Activated CD4-positive, alpha-beta T cell treated with anti-CD3 and anti-CD28 coated beads for 48 hours (primary cell): Measurements from ENCODE around the gene RALGAPA2.
A peak's percentile ranks its signal among the peaks of the same experiment; 100 is the strongest.

Source experiments
- DNase-seq: peaks from one replicate; pipeline ENCODE4 v3.0.0-alpha.2; 2020

RALGAPA2 gene

DNA sequence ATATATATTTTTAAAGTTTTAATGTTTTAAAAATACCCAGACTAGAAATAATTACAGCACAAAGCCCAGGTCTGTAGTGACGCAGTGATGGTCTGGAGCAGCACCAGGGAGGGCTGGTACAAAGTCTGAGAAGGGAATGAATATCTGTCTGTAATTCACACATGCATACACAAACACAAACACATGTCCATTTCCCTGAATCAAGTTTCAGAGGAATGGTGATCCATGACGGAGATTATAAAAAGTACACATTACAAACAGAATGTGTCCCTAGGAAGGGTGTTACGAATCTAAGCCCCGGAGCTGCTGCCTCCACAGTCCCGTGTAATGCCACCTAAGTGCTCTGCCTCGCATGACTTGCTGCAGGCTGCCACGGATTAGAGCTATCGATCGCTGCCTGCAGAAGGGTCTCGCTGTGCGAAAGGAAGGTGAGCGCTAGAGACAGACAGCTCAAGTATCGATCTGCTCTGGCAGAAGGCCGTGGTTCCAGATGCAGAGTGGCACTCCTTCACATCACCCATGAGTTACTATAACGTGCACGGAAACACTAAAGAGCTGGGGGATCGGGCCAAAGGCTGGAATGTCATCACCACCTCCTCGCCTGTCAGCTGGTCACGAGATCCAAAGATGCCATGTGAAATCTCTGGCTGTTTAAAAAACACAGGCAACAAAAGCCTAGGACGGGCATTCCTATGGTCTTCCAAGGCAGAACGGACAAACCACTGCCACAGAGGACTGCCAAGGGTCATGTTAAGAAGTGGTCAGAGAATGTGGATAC, 257.4 kb downstream of the RALGAPA2 start:
- DNase-seq = no peak

DNA sequence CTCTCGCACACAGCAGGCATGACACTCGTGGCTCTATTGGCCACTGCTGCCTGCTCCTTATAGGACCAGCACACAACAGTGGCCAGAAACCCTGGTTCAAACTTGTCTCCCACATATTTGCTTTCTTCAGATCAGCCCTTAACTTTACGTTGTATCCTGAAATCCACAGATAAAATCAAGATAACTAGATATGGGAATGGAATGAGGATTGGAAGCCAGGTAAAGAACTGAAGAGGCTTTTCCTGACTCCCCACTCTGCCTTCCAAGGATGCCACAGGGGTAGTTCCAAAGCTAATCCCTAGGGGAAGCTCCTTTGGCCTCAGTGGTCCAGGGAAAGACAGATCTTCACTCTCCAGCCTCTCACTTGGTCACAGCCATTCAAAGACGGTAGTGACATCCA, 258.1 kb downstream of the RALGAPA2 start:
- DNase-seq = no peak

DNA sequence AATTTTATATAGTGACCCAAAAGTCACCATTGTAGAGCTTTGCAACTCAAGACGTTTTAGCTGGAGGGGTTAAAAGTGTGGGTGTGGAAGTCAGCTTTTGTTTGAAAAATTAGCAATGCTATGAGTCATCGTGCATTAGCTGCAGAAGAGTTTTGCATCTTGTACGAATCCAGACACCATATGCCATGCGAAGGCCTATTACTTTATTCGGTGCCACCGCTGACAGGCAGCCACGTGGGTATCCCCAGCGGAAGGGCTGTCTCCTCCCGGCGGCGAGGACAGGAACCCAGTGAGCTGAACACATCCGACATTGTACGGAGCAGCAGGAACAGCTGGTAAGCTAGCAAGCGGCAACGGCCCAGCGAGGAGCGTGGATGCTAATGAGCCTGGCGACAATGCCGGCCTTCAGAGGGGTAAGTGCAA, 260.2 kb downstream of the RALGAPA2 start:
- DNase-seq = peak; percentile 82

DNA sequence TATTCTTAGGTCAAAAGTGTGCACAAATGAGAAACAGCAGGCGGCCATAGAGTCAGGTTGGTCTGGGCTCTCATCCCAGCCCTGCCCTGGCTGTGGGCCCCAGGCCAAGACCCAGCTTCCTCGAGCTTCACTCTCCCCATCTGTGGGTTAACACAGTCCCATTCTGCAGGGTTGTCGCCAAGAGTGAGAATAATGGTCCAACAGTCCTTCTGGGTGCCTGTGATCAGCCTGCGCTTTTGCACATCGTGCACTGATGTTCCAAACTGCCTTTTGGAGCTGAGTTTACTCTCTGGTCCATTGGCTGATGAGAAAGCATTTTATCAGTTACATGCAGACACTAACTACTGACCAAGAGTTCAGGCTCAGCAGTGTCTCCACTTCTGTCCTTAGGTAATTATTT, 261.9 kb downstream of the RALGAPA2 start:
- DNase-seq = no peak

DNA sequence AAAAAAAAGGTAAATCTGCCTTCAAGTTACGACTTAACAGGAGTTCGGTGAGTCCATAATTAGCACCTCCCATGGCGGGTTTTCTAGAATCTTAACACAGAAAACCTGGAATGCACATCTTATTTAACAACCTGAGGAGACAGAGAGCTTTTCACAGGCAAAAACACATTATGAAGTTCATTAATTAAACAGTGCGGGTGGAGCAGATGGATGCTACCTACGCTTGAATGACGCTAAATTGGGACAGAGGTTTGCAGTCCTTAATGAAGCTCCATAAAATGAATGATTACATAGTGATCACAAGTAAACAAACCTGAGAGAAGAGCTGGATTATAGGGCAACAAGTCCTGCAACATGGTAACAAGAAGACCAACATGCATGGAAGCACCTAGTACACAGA, 263.6 kb downstream of the RALGAPA2 start:
- DNase-seq = no peak

DNA sequence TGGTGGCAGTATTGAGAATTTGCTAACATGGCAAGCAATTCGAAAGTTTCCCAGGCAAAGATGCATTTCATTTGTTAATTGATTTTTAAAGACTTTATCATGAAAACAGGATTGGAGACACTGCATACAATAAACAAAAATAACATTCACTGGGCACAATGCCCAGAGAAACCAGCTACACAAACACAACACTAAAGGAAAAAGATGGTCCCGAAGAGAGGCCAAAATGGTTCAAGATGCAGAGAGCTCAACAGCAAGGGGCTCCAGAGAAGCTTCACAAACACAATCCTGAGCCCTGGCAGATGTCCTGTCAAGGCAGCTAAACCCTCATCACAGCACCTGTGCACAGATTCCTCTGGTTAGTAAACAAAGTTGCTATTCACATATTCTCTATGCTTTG, 265.2 kb downstream of the RALGAPA2 start:
- no peak for DNase-seq

DNA sequence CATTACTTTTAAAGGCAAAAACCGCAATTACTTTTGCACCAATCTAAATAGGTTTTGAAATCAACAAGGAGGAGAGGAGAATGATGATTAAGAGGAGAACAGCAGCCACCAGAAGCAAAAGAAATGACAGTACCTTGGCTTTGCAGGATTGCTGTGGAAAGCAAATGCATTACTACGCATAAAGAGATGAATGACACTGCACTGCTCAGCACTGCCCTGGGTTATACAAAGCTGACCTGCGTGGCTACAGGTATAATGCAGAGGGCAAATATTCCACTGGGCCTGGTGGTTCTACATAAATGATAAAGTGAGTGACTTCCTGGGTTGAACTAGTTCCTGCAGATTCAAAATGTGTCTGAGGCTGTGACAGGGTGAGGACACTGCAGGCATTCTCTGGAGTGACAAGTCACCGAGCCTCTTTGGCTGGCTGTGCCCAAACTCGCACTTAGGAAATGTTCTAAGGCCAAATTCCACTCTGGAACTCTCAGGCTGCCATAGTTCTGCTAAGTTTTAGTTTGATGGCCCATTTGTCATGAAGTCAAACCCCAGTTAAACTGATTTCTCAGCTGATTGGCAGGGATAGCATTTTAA, 265.9 kb downstream of the RALGAPA2 start:
- no peak for DNase-seq

DNA sequence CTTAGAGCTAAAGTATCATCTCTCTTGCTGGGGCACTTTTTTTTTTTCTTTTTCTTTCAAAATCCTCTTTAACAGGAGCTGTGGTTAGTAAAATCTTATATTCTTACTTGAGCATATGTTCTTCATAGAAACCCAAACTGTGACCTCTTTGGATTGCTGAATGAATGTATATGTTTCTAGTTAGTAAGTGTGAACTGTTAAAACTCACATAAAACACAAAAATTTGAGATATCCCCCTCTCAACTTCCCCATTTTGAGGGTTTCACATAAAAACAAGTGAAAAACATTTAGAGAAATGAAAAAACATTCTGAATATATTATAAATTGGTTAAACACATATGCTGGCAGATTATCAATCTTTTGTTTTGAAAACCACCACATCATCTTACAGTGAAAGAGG, 266.4 kb downstream of the RALGAPA2 start:
- no peak for DNase-seq

DNA sequence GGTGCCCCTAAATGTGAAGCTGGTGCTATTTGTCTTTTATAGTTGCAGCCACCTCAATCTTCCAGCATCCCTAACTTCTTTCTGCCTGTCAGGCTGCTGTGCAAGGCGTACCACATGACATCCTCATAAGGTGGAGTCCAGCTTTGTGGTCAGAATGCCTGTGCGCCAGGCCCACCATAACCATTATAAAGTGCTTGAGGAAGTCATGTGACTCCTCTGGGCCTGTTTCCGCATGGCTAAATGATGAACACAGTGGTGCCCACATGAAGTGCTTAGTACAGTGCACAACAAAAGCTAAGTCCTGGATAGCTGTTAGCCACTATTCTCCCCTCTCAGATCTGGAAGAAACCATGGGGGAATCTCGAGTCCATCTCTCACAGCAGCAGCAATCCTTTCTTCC, 268.9 kb downstream of the RALGAPA2 start:
- no peak for DNase-seq

DNA sequence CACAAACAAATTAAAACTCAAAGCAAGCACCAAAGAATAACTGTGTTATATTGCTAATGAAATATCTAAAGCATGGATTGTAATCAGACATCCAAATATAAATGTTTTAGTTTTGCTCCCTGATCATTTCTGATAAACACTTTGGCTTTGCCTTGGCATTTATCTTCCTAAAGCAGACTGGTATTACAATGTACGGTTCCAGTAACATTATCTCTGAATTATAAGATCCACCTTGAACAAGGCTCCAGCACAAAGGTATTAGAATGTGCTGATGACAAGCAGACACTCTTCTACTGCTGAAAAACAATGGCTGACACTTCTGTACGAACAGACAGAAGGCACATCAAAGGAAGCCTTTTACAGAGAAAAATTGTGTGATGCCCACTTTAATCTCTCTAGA, 270.0 kb downstream of the RALGAPA2 start:
- DNase-seq = no peak

DNA sequence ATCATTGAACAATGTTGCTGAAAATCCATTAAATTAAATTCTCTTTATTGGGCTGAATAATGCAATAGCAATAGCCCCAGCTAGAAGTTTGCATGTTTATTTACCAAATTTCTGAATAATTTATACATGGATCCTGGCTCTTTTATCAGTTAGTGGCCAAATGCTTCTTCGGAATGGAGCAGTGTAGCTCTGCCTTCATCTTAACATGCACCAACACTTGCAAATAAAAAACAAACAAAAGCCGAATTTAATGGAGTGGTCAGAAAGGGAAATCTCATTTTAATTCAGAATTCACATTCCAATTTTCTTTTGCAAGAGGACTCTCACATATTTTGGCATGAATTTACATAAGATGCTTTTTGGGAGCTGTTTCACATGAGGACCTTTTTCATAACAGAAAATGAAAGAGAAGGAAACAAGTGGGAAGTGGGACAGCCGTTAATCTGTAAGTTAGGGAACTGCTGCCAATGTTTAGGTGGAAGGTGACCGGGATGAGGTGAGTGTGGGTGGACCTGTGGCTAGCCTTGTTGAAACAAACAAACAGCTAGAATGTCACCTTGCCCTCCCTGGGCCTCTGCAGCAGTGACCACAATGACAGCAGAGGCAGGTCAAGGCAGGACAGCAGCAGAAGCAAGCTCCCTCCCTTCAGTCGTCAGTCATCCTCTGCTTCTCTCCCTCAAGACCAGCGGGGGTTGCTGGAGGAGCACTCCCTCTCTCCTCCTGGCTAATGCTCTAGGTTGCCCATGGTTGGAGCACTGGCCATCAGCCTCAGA, 271.4 kb downstream of the RALGAPA2 start:
- no peak for DNase-seq

DNA sequence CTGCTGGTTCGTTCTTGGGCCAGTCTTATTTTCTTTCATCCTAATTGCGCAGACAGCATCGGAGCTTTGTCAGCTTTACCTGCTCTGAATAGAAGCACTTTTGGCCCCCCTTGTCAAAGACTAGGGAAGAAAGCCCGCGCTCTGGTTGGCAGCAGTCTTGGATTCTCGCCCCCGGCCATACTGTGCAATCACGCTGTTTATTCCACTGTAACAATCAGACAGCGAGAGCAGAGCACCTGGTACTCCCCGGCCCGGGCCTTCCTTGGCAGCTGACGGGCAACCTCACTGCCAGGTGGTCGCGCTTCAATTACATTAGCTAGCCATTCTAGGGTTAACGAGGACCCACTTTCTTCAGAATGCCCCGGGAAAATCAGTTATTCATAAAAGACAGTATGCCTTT, 272.0 kb downstream of the RALGAPA2 start:
- DNase-seq = no peak

DNA sequence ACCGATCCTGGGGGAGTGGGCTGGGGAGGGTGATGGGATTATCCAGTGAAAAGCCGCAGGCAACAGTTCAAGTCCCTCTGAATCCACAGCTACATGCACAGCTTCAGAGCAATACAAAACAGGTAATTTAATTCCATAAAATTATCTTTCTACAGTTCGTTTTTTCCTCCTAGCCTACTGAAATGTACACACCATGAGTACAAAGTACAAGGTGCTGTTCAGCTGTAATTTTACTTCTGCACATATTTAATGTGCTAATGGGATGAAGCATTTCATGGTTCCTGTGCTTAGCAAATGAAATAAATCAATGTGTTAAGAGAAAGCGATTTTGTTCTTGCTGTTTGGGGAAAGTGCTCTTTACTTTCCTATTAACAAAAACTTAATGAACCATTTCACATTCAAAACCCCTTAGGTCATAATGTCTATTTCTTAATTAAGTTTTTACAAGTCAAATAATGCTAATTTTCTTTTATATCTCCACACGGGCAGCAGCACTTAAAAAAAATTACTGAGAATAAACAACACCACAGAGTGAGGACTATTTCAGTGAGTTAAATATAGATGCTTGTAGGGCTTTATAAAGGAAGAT, 272.7 kb downstream of the RALGAPA2 start:
- no peak for DNase-seq

DNA sequence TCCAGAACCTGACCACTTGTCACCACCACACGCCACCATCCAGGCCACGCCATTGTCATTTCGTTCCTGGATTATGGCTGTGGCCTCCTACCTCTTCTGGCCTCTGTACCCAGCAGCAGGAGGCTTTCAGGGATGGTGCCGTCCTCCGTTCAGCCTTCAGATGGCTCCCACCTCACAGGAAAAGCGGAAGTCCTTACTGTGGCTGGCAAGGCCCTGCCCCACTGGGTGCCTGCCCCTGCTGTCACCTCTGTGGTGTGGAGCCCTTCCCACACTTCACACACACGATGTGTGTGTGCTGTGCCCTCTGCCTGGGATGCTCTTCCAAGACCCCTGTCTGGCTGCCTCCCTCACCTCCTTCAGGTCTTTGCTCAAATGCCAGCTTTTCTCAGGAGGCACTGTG, 275.1 kb downstream of the RALGAPA2 start:
- DNase-seq = no peak

DNA sequence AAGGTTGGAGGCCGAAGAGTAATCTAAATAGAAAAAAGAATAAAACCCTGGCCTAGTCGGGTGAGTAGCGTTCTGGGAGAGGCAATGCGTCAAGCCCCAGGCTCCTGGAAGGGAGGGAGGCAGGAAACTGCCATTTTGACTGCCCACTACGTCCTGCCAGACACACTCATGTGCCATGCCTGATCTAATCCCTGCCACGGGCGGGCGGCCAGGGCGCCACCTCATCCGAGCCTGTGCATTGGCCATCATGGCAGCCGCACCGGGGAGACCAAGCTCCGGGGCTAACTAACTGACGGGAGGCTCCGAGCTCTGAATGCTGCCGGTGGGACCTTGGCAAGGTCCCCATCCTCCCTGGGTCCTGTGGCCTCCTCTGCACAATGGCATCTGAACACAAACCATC, 275.8 kb downstream of the RALGAPA2 start:
- no peak for DNase-seq

DNA sequence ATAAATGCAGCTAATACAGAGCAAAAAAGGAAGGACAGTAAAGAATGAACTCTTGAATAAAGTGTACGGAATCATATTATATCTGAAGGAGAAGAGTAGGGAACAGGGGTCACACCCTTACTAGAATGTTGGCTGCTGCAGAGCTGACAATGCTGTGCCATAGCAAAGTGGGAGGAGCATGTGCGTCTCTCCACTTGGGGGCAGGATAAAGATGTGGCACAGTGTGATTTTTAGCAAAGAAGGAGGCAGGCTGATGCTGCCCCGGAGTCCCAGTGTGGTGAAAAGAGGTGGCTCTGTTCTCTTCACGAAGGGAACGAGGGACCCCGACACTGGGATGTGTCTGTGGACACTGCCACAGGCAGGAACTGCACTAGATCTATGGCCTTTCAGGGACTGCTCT, 277.0 kb downstream of the RALGAPA2 start:
- DNase-seq = no peak

DNA sequence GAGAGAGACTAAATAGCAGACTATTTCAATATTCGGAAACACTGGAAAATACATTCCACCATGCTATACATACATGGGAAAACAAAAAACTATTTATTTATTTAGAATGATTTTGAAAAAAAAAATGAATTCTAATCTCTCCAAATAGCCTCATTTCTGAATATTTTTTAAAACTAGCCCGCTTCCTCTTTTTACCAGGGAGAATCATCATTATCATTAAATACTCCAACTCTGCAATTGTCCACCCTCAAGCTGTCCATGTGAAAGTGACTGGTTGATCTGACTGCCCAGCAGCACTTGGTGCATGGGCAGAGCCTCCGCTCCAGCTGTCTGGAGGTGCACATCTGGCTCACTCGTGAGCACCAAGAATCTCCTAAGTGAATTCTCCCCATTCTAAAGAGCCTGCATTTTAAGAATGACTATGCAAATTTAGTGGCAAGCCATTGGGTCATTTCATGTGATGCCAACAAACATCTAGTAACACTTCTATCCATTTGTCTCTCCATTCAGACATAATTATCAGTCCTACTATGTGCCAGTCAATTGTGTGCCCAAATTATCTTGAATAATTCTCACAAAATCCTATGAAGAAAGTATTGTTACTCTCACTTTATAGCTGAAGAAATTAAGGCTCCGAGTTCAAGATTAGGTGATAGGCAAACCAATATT, 279.7 kb downstream of the RALGAPA2 start:
- DNase-seq = no peak

DNA sequence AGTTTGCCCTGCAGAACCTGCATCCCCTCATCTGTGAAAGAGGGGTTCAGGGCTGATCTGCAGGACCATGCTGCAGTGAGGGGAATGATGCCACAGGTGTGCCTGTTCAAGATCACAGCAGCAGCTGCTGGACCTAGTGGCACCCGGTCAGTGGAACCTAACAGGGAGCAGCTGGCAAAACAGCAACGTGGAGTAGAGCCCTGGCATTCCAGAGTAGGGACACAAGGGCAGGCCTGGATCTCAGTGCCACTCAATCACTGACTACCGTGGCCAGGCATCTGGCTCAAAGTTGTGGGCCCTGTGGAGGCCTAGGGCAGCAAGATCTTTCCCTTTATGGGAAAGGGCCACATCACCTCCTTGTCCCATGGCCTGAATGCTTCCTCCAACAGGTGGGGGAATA, 282.4 kb downstream of the RALGAPA2 start:
- DNase-seq = no peak

DNA sequence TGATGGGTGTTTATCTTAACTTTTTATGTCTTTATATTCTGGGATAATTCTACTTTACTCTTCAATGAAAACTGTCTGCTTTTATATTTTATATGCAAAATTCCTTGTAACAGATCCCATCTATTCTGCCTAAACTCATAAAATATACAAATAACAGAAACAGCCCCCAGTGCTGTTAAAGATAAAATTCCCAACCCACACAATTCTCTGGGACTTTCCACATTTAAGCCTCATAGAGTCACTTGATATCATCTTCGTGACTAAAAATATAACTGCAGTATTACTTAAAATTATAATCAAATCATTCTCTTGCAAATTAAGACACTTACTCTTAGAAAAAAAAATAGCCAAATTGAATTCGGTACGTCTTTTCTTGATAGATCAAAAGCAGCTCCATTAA, 284.4 kb downstream of the RALGAPA2 start:
- no peak for DNase-seq

DNA sequence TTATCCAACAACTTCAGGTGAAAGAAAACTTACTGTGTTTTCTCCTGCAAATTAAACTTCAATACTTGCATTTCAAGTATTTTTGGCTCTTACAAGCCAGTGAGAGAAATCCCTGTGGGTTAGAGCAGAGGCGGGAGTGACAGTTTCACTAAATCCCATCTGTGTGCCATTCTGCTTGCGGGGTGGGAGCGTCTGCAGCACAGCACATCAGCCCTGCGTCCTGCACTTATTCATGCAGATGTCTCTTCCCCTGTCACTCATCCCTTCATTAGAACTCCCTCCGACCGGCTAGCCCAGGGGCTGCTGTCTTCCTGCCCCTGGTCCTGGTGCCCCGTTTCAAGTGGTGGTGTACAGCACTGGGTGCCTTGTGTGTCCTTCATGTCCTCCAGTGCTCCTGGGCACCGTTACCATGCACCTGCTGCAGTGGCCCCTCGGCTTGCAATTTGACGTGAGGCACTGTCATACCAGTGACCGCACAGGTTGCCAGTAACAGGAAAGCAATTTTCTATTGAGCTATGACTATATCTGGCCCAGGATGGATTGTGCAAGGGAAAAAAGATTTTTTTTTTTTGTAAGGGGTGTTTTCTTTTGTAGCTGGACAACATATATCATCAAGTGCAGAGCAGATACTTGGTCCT, 285.1 kb downstream of the RALGAPA2 start:
- no peak for DNase-seq

DNA sequence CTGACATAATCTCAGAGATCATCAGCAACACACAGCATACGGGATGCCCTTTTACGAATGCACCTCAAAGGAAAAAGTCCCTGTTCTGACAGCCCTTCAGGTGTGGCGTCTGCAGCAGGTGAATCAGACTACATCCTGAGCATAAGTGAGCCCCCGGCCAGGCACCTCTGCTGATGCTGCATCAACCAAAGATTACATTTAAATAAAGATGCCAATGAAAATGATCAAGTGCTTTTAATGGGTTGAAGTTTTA, 285.9 kb downstream of the RALGAPA2 start:
- DNase-seq = no peak

DNA sequence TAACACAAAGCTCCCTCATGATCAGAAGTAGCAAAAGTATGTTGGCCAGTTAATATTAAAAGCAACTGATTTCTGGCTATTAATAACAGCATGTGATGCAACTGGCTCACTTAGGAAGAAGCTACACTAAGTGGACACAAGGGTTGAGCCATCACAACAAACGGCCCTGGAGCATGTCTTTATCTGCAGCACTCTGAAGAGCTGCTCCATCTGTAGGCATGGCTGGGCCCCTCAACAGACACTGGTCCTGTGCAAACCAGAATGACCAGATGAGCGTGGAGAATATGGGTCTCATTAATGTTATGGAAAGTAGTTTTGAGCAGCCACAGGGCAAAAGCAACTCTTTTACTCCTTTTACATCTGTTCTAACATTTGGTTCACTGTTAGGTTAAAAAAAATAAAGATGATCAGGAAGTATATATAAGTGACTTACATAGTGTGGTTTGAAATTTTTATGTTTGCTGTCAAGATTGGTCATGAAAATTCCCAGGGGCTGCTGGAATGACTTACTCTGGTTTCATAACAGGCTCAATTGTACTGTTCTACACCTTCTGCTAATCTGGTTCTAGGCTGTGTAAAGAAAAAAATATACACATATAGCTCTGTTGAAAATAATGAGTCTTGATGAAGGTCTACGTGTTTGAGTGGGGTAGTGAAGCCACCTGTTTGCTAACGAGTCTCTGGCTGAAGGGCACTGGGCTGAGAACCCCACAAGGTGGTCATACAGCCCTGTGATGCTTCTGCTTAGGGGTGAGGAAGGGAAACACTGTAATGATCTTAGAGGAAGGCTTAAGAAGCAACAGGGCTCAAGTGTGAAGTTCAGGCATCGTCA, 286.4 kb downstream of the RALGAPA2 start:
- no peak for DNase-seq
